ENCODE data around the gene SMIM22. TPM values are rescaled to one million over a fixed set of nuclear protein-coding genes. Genes with fewer than 3 reads are reported as not detected.

Gene SMIM22
- total RNA-seq, 1 experiment from 2014 or later: 3.3 TPM

- H3K9ac ChIP-seq (ENCODE audit: low read length): no peak overlapping the region
Measured at GRCh38 chr16:4776141-4776705, 18.9 kb upstream of the SMIM22 start.

DNA sequence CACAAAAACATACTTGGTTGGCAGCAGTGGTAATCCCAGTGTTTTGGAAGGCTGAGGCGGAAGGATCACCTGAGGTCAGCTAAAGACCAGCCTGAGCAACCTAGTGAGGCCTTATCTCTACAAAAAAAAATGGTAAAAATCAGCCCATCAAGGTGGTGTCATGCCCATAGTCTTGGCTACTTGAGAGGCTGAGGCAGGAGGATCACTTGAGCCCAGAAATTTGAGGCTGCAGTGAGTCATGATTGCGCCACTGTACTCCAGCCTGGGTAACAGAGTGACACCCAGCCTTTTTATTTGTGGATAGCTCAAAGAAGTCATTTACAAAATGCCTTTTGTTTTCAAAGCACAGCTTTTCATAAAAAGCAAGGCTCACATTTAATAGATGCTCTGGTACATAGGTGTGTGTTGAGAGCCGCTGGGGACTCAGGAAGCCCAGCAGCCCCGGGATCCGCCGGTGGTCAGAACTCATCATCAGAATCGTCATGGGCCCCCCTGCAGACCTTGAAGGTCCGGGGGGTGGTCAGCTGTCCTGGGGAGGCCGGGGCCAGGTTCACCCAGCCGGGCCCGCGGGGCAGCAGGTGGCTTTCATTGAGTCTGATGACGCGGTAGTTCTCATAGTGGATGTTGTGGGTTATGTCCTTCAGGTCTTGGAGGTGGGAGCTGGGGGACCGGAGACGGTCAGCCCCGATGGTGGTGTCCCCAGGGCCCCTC lies 17.7 kb upstream of the SMIM22 start:
- TF ChIP-seq, protein P1, sequence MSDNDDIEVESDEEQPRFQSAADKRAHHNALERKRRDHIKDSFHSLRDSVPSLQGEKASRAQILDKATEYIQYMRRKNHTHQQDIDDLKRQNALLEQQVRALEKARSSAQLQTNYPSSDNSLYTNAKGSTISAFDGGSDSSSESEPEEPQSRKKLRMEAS (IDR thresholded peaks at IDR 0.05): no peak
- TF ChIP-seq CBX3 (IDR thresholded peaks at IDR 0.05; ENCODE audit: low read depth): no peak
- TF ChIP-seq JUND (IDR thresholded peaks at IDR 0.05): no peak
- TF ChIP-seq RAD21 (IDR thresholded peaks at IDR 0.05; ENCODE audit: low read depth): no peak
- TF ChIP-seq TCF7L2 (IDR thresholded peaks at IDR 0.05; ENCODE audit: borderline replicate concordance, extremely low read depth, insufficient read depth, insufficient read length): no peak
- TF ChIP-seq SP1 (IDR thresholded peaks at IDR 0.05; ENCODE audit: low read depth): no peak
- no peak for TF ChIP-seq SIN3A (IDR thresholded peaks at IDR 0.05; ENCODE audit: low read depth)
- TF ChIP-seq, protein P2, sequence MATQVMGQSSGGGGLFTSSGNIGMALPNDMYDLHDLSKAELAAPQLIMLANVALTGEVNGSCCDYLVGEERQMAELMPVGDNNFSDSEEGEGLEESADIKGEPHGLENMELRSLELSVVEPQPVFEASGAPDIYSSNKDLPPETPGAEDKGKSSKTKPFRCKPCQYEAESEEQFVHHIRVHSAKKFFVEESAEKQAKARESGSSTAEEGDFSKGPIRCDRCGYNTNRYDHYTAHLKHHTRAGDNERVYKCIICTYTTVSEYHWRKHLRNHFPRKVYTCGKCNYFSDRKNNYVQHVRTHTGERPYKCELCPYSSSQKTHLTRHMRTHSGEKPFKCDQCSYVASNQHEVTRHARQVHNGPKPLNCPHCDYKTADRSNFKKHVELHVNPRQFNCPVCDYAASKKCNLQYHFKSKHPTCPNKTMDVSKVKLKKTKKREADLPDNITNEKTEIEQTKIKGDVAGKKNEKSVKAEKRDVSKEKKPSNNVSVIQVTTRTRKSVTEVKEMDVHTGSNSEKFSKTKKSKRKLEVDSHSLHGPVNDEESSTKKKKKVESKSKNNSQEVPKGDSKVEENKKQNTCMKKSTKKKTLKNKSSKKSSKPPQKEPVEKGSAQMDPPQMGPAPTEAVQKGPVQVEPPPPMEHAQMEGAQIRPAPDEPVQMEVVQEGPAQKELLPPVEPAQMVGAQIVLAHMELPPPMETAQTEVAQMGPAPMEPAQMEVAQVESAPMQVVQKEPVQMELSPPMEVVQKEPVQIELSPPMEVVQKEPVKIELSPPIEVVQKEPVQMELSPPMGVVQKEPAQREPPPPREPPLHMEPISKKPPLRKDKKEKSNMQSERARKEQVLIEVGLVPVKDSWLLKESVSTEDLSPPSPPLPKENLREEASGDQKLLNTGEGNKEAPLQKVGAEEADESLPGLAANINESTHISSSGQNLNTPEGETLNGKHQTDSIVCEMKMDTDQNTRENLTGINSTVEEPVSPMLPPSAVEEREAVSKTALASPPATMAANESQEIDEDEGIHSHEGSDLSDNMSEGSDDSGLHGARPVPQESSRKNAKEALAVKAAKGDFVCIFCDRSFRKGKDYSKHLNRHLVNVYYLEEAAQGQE (IDR thresholded peaks at IDR 0.05; ENCODE audit: low read depth): no peak
- H3K4me2 ChIP-seq (ENCODE audit: low read length): no peak overlapping the region
- intact Hi-C loops (cut with micrococcal nuclease): no loop called here
- H3K36me3 ChIP-seq (ENCODE audit: control insufficient read depth in 1 of 2, insufficient read depth in 2 of 2, low read length in 2 of 2): no peaks in the 10 kb centered on the region
- ChIA-PET RAD21 (ENCODE audit: low non-redundant PET in 1 of 2, low total read pairs in 2 of 2, uncharacterized antibody in 2 of 2, unreplicated experiment in 2 of 2) (no interaction called here), CTCF (no interaction called here), POLR2A (no interaction called here)
- no peak overlapping the region for H2AFZ ChIP-seq (ENCODE audit: low read depth, low read length, poor library complexity, severe bottlenecking)
- no peaks in the 10 kb centered on the region for H3K79me2 ChIP-seq (ENCODE audit: insufficient read depth, low read length)
- no TSS peak for BruUV-seq (replicated peaks)
- no peaks in the 10 kb centered on the region for H4K20me1 ChIP-seq (ENCODE audit: insufficient read depth)
- peaks cover 3 to 12% of the 10 kb centered on the region in 2 experiments; a peak in 3 of 4 replicates for H3K4me1 ChIP-seq (ENCODE audit: control insufficient read depth in 1 of 2, insufficient read depth in 2 of 2, low read length in 2 of 2)
- H3K9ac ChIP-seq (ENCODE audit: low read length): no peak overlapping the region
- H3K9me2 ChIP-seq (ENCODE audit: insufficient read depth): no peaks in the 10 kb centered on the region
- no peak for ATAC-seq
- no peak overlapping the region for H3K4me3 ChIP-seq (replicated peaks in 1 of 2; ENCODE audit: low read depth in 1 of 2, low read length in 2 of 2)
- H3K27ac ChIP-seq (ENCODE audit: low read depth, low read length): no peak overlapping the region
- H3K27me3 ChIP-seq (ENCODE audit: insufficient read depth, low read length): no peaks in the 10 kb centered on the region
- H3K9me3 ChIP-seq (ENCODE audit: control insufficient read depth in 1 of 2, insufficient read depth in 1 of 2, low read depth in 1 of 2, low read length in 2 of 2): no peaks in the 10 kb centered on the region
- DNase-seq (ENCODE audit: low read depth, low spot score): no peak

More at GRCh38 chr16:4776141-4776705, 18.9 kb upstream of the SMIM22 start:
- no peaks in the 10 kb centered on the region for H4K20me1 ChIP-seq (ENCODE audit: insufficient read depth)
- no peaks in the 10 kb centered on the region for H3K9me3 ChIP-seq (ENCODE audit: control insufficient read depth in 1 of 2, insufficient read depth in 1 of 2, low read depth in 1 of 2, low read length in 2 of 2)
- H3K27me3 ChIP-seq (ENCODE audit: insufficient read depth, low read length): no peaks in the 10 kb centered on the region
- no peaks in the 10 kb centered on the region for H3K79me2 ChIP-seq (ENCODE audit: insufficient read depth, low read length)
- no peak overlapping the region for H3K27ac ChIP-seq (ENCODE audit: low read depth, low read length)
- ChIA-PET CTCF (no interaction called here), RAD21 (ENCODE audit: low non-redundant PET in 1 of 2, low total read pairs in 2 of 2, uncharacterized antibody in 2 of 2, unreplicated experiment in 2 of 2) (no interaction called here), POLR2A (no interaction called here)
- no peak overlapping the region for H2AFZ ChIP-seq (ENCODE audit: low read depth, low read length, poor library complexity, severe bottlenecking)
- intact Hi-C loops (cut with micrococcal nuclease): no loop called here
- H3K4me3 ChIP-seq (replicated peaks in 1 of 2; ENCODE audit: low read depth in 1 of 2, low read length in 2 of 2): no peak overlapping the region
- H3K36me3 ChIP-seq (ENCODE audit: control insufficient read depth in 1 of 2, insufficient read depth in 2 of 2, low read length in 2 of 2): no peaks in the 10 kb centered on the region
- H3K9me2 ChIP-seq (ENCODE audit: insufficient read depth): no peaks in the 10 kb centered on the region
- TF ChIP-seq, protein P1 (IDR thresholded peaks at IDR 0.05): no peak
- TF ChIP-seq POLR2A (IDR thresholded peaks at IDR 0.05; ENCODE audit: borderline replicate concordance, extremely low read depth, insufficient read depth, insufficient read length): no peak
- no peak for TF ChIP-seq CEBPB (IDR thresholded peaks at IDR 0.05; ENCODE audit: low read depth)
- no peak overlapping the region for H3K4me2 ChIP-seq (ENCODE audit: low read length)
- H3K4me1 ChIP-seq (ENCODE audit: control insufficient read depth in 1 of 2, insufficient read depth in 2 of 2, low read length in 2 of 2): peaks cover 3 to 12% of the 10 kb centered on the region in 2 experiments; a peak in 3 of 4 replicates
- BruUV-seq (replicated peaks): no TSS peak
- ATAC-seq: no peak
- no peak for DNase-seq (ENCODE audit: low read depth, low spot score)
